Progenitor cell of endocrine pancreas (in vitro differentiated cells): ENCODE results near the gene RADX. TPM values are rescaled to one million over a fixed set of nuclear protein-coding genes. Genes with fewer than 3 reads are reported as not detected.

ENCODE experiments used
- DNase-seq: peaks from one replicate; pipeline ENCODE4 v3.0.0; 2021; ENCODE audit warnings: low spot score; ENCODE audit not compliant: unreplicated experiment
- H3K27ac Mint-ChIP-seq: 2 replicates; pipeline ENCODE4 v1.8.0; 2021; ENCODE audit warnings: mild to moderate bottlenecking, moderate library complexity, mixed read lengths
- H3K27me3 Mint-ChIP-seq: 2 replicates; pipeline ENCODE4 v1.8.0; 2021; ENCODE audit warnings: mixed read lengths
- H3K36me3 Mint-ChIP-seq: 2 replicates; pipeline ENCODE4 v1.8.0; 2022; ENCODE audit warnings: mixed read lengths; ENCODE audit not compliant: insufficient read depth
- H3K4me1 Mint-ChIP-seq: 2 replicates; pipeline ENCODE4 v1.8.0; 2021; ENCODE audit warnings: low read depth, mixed read lengths
- H3K4me3 Mint-ChIP-seq: 2 replicates; pipeline ENCODE4 v1.8.0; 2021; ENCODE audit warnings: low read depth, mild to moderate bottlenecking, moderate library complexity, mixed read lengths
- H3K9me3 Mint-ChIP-seq: 2 replicates; pipeline ENCODE4 v1.8.0; 2021; ENCODE audit warnings: low read depth, mixed read lengths
- CTCF ChIP-seq: fragments of 200-600 bp; sonication (generic); IDR thresholded peaks from one replicate; pipeline ENCODE4 v1.5.0; 2021; ENCODE audit warnings: antibody characterized with exemption, mild to moderate bottlenecking; ENCODE audit not compliant: unreplicated experiment
- microRNA-seq: library from miRNA; unstranded; fragments of <30 nt; microRNA quantifications from one replicate; pipeline ENCODE4 v1.1.0, GENCODE V29; 2020; ENCODE audit warnings: borderline number of aligned reads; ENCODE audit not compliant: unreplicated experiment
- total RNA-seq: library from RNA; stranded (reverse); gene quantifications from 2 replicates; pipeline ENCODE4 v1.2.1, GENCODE V29; 2021

The RADX gene
- total RNA-seq, 1 donor from 2014 or later, result 10.0 TPM

GRCh38 chrX:106728337-106728736, 116.6 kb downstream of the RADX start:
- Mint-ChIP-seq H3K36me3 (no peaks in the 10 kb centered on the region), H3K4me1 (peaks cover 13% of the 10 kb centered on the region), H3K4me3 (peak overlapping the region; percentile 78), H3K27ac (peak overlapping the region; percentile 89), H3K9me3 (peaks cover 8% of the 10 kb centered on the region), H3K27me3 (no peaks in the 10 kb centered on the region)
- DNase-seq, result no peak
- TF ChIP-seq CTCF, result no peak

Small RNA genes within 50 kb of the gene (microRNA-seq; reads per million reads assigned to microRNA genes)
- gene MIR548AN, result not detected

Other genes with a start within 250 kb of the RADX start
- gene RNF128, start 114.7 kb downstream of the RADX start, total RNA-seq, result 14.8 and 17.0 TPM in 2 replicates
- gene TBC1D8B, start 190.7 kb downstream of the RADX start, total RNA-seq, result 6.6 and 6.8 TPM in 2 replicates